Measurements from ENCODE around the gene NUTM2F.
"Not testable (repeated sequence)": the region's sequence is repeated elsewhere in the genome, so short reads cannot be mapped to it uniquely, and the experiment has no call there.

Gene NUTM2F

DNA sequence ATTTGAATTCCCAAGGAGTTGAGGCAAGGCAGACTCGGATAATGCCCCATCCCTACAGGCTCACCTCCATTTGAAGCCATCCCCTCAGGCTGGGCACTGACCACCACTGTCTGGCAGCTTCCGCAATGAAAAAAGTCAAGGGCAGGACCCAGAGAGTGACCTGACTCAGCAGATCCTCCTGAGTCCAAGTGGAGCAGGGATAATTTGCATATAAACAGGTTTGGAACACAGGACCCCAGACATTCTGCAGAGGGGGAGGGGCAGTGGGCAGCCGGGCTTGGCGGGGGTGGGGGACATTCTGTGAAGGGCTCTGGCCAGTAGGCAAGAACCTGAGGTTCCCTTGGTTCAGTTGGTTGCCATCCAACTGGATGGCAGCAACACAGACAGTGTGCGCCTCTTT, at the start of gene NUTM2F:
NUTM2F (minus strand) TSS at position 101 of the 400 bp plus-strand sequence; CDS start at position 80, 21 bp downstream.
- not testable (repeated sequence) for DNase-seq (ENCODE audit: low read depth)

DNA sequence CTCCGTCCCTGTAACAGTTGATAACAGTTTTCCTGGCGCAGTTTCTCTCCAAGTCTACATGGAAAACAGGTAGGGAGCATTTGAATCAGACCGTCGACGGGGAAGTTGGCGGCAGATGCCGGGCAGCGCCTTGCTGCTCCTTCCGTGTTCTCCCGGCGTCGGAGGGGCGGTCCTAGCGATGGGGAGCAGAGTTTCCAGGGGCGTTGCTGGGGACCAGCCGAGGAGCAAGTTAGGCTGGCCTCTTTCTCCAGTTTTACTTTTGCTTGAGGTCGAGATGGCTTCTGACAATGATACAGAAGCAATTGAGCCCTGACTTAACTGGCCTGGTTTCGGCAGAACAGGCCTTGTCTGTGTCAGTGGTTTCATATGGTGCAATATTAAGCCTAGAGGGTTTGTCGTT, 46.8 kb upstream of the NUTM2F start:
- DNase-seq (ENCODE audit: low read depth), result peak; percentile 2

DNA sequence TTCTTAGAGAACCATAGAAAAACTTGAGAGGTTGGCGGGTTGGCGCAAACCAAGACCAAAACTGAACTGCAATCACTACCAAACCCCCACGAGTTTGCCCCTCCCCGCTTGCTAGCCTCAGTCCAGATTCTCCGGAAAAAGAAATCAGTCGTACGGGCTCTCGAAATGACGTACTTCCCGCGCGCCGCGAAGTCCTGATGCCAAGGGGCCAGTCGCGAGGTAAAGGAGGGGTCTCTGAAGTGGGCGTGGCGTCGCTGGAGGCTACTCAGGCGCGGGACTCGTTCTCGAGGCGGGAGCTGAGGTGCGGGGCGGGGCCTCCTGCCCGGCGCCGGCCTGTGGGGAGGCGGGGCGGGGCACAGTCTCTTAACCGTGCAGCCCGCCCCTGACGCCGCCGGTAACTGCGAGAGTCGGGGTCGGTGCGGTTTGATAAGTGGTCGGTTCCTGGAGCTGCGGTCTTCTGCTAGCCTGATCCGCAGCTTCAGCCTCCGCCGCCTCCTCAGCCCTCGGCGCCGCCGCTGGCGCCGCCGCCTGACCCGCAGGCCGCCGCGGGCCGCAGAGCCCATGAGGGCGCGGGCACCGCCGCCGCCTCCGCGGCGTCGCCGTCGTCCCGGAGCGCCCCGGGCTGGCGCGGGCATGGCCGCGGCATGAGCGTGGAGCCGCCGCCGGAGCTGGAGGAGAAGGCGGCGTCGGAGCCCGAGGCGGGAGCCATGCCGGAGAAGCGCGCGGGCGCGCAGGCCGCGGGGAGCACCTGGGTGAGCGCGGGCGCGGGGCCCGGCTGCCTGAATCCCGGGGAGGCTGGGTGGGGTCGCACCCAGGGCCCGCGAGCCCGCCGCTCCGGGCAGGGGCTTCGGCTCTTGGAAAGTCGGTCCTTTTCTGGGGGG, 46.0 kb upstream of the NUTM2F start:
- peak; percentile 88 for DNase-seq (ENCODE audit: low read depth)

GRCh38 chr9:94373779-94374175, 45.3 kb upstream of the NUTM2F start:
- DNase-seq (ENCODE audit: low read depth), result not testable (repeated sequence)

DNA sequence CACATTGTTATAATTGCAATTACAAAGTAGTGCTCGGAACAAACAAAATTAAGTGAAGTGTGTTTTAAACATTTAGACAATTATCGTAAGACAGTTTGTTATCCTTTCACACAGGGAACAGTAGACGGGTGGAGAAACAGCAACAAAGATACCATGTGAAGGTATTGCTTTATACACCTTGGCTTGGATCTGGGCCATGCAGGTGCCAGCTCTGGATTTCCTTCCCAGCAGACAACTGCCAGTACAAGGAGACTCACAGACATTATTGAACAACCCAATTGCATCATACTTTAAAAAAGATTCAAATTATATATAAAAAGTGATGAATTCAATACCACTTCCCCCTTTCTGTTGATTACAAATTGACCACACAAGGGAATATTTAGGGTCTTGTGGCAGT, 41.8 kb upstream of the NUTM2F start:
- DNase-seq (ENCODE audit: low read depth), result not testable (repeated sequence)

DNA sequence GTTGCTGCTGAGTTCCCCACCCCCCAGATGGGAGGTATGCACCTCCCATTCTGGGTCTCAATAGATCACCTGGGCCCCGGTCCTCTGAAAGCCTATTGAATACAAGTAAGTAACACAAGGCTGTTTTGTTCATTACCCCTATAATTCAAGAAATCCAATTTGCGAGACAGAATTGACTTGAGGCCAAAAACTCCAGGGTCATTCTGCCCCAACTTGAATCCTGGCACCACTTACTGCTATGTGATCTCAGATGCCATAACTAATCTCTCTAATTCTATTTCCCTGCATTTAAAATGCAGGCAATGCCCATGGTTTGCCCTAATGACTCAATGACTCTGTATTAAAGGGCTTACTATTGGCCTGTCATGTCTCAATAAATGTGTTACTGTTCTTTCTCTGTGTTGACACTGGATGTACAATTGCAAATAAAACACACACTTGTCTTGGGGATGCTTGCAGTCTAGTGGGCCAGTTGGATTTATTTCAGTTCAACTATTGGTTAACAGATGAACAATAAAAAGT, 35.7 kb upstream of the NUTM2F start:
- not testable (repeated sequence) for DNase-seq (ENCODE audit: low read depth)

DNA sequence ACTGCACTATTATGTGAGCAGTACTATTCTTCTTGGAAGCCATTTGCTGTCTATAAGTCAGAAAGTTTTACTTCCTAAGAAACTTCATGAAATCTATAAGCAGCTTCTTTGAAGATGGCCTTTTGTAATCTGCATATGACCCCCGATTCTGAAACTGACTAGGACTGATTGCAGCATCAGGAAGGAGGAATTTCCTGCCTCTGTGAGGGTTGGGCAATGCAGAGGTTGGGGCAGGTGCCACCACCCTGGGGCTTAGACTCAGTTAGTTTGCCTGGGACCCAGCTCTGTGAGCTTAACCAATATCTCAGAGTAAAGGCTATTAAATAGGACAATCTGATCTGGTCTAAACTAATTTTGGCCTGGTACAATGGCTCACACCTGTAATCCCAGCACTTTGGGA, 28.7 kb upstream of the NUTM2F start:
- not testable (repeated sequence) for DNase-seq (ENCODE audit: low read depth)

DNA sequence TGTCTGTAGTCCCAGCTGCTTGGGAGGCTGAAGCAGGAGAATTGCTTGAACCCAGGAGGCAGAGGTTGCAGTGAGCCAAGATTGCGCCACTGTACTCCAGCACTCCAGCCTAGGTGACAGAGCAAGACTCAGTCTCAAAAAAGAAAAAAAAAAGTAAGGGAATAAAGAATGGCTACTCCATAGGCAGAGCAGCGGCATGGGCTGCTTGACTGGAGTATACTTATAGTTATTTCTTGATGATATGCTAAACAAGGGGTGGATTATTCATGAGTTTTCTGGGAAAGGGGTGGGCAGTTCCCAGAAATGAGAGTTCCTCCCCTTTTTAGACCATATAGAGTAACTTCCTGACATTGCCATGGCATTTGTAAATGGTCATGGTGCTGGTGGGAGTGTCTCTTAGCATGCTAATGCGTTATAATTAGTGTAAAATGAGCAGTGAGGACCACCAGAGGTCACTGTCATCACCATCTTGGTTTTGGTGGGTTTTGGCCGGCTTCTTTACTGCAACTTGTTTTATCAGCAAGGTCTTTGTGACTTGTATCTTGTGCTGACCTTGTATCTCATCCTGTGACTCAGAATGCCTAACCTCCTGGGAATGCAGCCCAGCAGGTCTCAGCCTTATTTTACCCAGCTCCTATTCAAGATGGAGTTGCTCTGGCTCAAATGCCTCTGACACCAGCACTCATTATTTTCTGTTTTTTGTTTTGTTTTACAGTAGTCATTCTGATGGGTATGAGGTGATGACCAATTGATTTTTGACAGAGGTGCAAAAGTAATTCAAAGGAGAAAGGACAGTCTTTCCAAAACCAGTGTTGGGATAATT, 23.7 kb upstream of the NUTM2F start:
- DNase-seq (ENCODE audit: low read depth), result peak; percentile 5

DNA sequence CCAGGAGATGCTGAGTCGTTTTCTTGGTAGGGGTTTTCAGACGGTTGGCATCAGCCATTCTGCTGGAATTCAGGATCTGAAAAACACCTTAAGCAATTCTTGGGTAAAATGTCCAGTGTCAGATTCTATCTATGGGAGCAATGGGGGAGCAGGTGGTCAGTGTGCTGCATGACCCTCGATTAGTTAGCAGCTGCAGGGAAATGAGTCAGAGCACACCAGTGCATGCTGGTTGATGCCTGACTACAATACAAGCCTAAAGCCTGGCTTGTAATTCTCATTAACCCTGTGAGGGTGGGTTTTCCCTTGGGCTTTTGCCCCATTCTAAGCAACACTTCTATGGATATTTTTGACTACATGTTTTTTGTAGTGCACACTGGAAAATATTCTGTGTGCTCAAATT, 20.3 kb upstream of the NUTM2F start:
- not testable (repeated sequence) for DNase-seq (ENCODE audit: low read depth)

GRCh38 chr9:94347451-94347850, 19.0 kb upstream of the NUTM2F start:
- not testable (repeated sequence) for DNase-seq (ENCODE audit: low read depth)

- DNase-seq (ENCODE audit: low read depth), result not testable (repeated sequence)
Measured at GRCh38 chr9:94341703-94342102, 13.3 kb upstream of the NUTM2F start.

DNA sequence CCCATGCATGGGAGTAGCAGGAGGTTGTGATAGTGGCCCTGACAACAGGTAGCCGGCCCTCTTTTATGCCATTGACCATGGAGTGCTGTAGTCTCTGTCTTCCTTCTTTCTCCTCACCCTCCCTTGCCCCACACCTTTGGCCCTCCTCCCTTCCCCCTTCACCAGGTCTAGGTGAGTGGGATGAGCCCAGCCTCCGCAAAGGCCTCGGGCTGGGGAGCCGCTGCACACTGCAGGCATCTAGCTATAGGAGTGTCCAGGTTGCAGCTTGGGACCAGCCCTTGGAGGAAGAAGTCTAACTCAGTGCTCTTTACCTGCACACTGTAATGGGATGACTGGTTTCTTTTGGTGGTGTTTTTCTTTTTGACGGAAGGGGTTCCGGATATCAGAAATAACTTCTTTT, 12.3 kb upstream of the NUTM2F start:
- not testable (repeated sequence) for DNase-seq (ENCODE audit: low read depth)

GRCh38 chr9:94339657-94340056, 11.2 kb upstream of the NUTM2F start:
- DNase-seq (ENCODE audit: low read depth), result not testable (repeated sequence)

DNA sequence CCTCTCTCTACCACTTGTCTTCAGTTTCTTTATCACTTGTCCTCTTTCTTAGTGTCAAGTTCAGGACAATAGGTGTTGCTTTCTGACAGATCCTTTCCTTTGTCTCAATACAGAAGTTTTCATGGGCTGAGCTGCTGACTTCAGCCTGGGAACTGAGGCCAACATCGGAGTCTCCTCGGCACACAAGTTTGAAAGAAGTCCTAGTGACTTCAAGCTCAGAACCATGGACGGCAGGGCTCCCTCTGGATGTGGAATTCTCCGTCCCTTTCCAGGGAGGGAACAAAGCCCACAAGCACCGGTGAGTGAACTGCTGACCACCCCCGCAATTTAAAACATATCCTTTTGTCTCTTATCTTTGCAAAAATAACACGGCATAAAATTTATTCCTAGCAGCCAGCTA, 10.3 kb upstream of the NUTM2F start:
- DNase-seq (ENCODE audit: low read depth), result not testable (repeated sequence)

GRCh38 chr9:94336445-94336844, 8.0 kb upstream of the NUTM2F start:
- not testable (repeated sequence) for DNase-seq (ENCODE audit: low read depth)

- DNase-seq (ENCODE audit: low read depth), result not testable (repeated sequence)
Measured at GRCh38 chr9:94325583-94325982, 2.9 kb downstream of the NUTM2F start.

- not testable (repeated sequence) for DNase-seq (ENCODE audit: low read depth)
Measured at GRCh38 chr9:94323153-94323798, 5.2 kb downstream of the NUTM2F start.

DNA sequence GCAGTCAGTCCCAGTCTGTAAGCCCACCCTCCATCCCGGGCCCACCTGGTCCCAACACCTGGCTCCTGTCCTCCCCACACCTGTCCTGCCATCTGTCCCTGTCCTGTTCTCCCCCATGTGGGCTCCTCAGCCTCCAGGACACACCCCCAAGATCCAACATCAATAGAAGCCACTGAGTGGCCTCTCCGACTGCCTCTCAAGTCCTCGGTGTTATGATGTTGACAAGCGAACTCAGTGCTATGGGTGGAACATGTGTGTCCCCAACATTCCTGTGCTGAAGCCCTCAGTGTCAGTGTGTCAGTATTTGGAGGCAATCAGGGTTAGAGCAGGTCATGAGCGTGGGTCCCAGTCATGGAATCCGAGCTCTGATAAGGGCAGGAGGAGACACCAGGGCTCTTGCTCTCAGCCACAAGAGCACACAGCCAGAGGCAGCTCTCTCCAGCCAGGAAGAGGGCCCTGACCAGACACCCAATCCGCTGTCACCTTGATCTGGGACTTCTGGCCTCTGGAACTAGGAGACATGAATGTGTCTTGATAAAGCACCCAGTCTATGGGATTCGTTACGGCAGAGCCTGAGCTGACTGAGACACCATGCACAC, 6.0 kb downstream of the NUTM2F start:
- DNase-seq (ENCODE audit: low read depth), result not testable (repeated sequence)

DNA sequence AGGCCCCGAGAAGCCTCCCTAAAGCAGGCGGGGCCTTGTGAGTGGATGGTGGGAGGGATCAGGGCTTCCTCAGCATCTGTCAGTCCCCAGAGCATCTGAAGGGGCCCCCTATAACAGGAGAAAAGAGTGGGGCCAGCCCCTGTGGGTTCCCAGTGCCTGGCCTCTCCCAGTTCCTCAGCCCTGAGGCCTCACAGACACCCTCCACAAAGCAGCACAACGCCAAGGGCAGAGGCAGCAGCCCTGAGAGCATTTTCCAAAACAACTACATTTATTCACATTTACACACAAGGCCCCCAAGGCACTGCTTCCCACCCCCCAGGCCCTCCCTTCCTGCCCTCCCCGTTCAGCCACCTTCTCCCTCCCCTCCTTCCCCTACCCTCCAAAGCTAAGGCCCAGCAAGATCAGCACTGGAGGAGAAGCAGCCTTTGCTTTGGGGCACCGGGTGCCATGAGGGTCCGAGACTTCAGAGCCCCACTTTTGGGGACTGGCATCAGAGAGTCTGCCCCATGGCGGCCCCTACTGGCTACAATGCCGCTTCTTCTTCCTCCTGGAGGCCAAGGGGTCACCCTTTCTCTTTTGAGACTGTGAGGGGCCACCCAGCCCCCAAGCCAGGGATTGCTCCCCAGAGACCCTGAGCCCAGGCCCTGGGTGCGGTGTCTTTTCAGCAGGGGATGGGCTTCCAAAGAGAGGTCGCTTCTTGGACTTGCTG, 10.3 kb downstream of the NUTM2F start:
- DNase-seq (ENCODE audit: low read depth), result not testable (repeated sequence)

- not testable (repeated sequence) for DNase-seq (ENCODE audit: low read depth)
Measured at GRCh38 chr9:94316236-94316635, 12.2 kb downstream of the NUTM2F start.
